Esophagus squamous epithelium (tissue), 4 donors: ENCODE measurements around the gene C10orf67.

Experiments
- CTCF ChIP-seq, 6 experiments: fragments of 450-650 bp in 4 of 6; fragments of 200-600 bp in 2 of 6; sonication (generic) in 2 of 6; IDR thresholded peaks; one replicate each; pipeline ENCODE4 v1.5.1; 2016 to 2019; ENCODE audit warnings: antibody characterized with exemption in 6 of 6, mild to moderate bottlenecking in 4 of 6, moderate library complexity in 4 of 6
- POLR2A ChIP-seq, 4 donors: fragments of 450-650 bp; IDR thresholded peaks; one replicate each; pipeline ENCODE4 v1.6.1; 2017; ENCODE audit warnings: antibody characterized with exemption in 4 of 4, mild to moderate bottlenecking in 4 of 4, moderate library complexity in 3 of 4

GRCh38 chr10:23201837-23202236, 142.8 kb downstream of the C10orf67 start:
- TF ChIP-seq CTCF (IDR thresholded peaks at IDR 0.05), result no peak
- TF ChIP-seq POLR2A (IDR thresholded peaks at IDR 0.05), result no peak
